ENCODE results near the gene MUC4.
"Not testable (repeated sequence)": the region's sequence is repeated elsewhere in the genome, so short reads cannot be mapped to it uniquely, and the experiment has no call there.

The MUC4 gene

GRCh38 chr3:195762249-195762585, 49.5 kb downstream of the MUC4 start:
- in situ Hi-C loops (cut with HindIII; ENCODE audit: low sequenced_read_pairs): no loop called here

DNA sequence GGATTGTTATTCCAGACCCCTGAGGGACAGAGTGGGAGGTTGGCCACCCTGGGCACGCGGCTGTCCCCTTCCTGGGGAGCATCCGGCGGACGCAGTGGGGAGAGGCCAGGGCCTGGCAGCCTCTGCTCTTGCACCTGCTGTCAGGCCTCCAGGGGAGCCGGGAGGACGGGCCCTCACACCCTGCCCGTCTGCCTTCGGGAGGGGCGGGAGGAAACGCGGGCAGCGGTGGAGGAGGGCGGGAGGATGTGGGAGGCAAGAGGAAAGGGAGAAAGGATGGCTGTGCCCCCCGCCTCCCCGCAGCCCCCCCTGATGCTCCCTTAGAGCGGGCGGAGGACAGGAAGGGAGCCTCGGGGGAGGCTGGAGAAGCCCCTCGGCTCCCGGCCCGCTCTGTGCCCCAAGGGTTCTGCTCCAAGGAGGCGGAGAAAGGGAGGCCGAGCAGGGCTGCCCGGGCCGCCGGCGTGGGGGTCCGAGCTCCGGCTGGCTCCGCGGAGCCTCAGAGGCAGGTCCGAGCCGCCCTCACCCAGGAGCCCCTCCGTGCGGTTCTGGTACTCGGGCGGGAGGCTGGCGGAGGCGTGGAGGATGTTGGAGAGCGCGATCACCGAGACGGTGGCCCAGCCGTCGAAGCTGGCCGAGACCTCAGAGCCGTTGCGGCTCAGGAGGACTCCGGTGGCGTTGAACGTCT, 50.0 kb downstream of the MUC4 start:
- in situ Hi-C loops (cut with HindIII; ENCODE audit: low sequenced_read_pairs): no loop called here

- in situ Hi-C loops (cut with HindIII; ENCODE audit: low sequenced_read_pairs): no loop called here
Observed at GRCh38 chr3:195761123-195761566, 50.6 kb downstream of the MUC4 start.

DNA sequence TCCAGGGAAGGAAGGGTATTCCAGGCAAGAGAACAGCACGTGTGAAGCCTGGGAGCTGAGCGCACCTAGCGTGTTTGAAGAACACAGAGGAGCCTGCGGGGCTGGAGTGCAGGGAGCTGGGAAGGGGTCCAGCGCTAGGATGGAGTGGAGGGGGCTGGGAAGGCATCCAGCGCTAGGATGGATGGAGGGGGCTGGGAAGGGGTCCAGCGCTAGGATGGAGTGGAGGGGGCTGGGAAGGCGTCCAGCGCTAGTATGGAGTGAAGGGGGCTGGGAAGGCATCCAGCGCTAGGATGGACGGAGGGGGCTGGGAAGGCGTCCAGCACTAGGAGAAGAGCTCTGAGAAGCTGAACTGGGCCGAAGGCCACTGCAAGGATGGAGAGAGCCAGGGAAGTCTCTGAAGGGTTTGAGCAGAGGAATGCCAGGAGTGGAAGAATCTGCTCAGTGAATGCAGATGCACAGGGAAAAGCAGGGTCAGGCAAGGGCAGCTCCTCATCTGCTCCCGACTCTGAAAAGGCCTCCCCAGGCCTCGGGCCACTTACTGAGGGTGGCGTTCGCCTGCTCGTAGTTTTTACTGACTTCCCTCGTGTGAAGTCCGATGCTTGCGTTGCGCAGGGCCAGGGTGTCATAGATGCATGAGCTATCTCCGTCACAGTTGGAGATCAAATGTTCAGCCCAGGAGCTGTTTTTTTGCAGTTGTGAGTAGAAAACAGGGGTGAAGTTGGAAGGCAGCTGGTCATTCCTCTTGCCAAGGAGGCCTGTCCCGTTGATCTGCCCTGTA, 51.2 kb downstream of the MUC4 start:
- in situ Hi-C loops (cut with HindIII; ENCODE audit: low sequenced_read_pairs): no loop called here

- in situ Hi-C loops (cut with HindIII; ENCODE audit: low sequenced_read_pairs): no loop called here
Observed at GRCh38 chr3:195758721-195759353, 52.9 kb downstream of the MUC4 start.

- in situ Hi-C loops (cut with HindIII; ENCODE audit: low sequenced_read_pairs): no loop called here
Observed at GRCh38 chr3:195757827-195758226, 53.9 kb downstream of the MUC4 start.

DNA sequence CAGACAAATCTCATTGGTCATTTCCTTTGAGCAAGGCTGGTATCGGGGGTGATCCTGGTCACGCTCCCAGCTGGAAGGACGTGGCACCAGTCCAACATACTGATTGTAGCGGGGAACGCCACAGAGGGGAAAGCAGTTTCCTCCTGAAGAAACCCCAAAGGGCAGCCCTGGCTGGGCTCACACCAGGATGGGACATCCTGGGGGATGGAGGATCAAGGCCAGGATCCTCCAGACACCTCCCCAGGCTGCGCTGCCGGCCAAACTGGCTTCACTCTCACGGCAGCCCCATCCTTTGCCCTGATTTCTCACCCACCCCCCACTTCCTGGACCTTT, 54.3 kb downstream of the MUC4 start:
- in situ Hi-C loops (cut with HindIII; ENCODE audit: low sequenced_read_pairs): no loop called here

- in situ Hi-C loops (cut with HindIII; ENCODE audit: low sequenced_read_pairs): no loop called here
Observed at GRCh38 chr3:195755791-195756676, 55.7 kb downstream of the MUC4 start.

- in situ Hi-C loops (cut with HindIII; ENCODE audit: low sequenced_read_pairs): no loop called here
Observed at GRCh38 chr3:195755391-195755790, 56.3 kb downstream of the MUC4 start.

- in situ Hi-C loops (cut with HindIII; ENCODE audit: low sequenced_read_pairs): no loop called here
Observed at GRCh38 chr3:195754906-195755305, 56.8 kb downstream of the MUC4 start.

DNA sequence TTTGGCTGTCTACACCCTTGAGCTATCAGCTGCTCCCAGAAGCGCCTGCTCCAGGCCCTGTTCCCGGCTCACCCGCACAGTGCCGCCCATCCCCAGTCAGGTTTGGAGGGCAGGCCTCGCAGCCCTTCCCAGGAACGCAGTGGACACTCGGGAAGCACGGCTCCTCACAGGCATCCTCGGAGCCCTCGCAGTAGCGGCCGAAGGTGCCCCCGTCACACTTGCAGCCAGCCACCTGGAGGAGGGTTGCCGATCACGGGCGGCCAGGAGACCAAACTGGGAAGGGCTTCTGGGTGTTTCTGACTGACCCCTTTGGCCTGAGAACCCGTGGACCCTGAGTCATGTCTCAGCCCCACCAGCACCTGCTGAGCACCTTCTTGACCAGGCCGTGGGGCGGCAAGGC, 57.6 kb downstream of the MUC4 start:
- in situ Hi-C loops (cut with HindIII; ENCODE audit: low sequenced_read_pairs): no loop called here

DNA sequence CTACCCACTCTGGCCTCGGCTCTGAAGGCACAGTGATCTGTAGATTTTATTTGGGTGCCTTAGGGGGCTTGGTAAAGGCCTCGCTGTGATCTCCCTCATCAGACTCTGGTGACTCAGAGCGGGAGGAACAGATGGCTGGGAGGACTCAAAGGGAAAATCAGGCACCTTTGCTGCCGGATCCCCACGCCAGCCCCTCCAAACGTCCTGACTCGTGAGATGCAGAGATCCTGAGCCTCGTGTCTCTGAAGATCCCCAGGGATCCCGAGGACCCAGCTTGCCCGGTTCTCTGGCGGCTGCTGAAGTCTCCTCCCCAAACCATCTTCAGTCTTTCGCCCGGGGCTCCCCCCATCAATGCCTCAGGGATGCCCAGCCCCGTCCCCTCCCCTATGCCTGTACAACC, 58.1 kb downstream of the MUC4 start:
- in situ Hi-C loops (cut with HindIII; ENCODE audit: low sequenced_read_pairs): no loop called here

- in situ Hi-C loops (cut with HindIII; ENCODE audit: low sequenced_read_pairs): no loop called here
Observed at GRCh38 chr3:195752546-195753331, 59.0 kb downstream of the MUC4 start.

DNA sequence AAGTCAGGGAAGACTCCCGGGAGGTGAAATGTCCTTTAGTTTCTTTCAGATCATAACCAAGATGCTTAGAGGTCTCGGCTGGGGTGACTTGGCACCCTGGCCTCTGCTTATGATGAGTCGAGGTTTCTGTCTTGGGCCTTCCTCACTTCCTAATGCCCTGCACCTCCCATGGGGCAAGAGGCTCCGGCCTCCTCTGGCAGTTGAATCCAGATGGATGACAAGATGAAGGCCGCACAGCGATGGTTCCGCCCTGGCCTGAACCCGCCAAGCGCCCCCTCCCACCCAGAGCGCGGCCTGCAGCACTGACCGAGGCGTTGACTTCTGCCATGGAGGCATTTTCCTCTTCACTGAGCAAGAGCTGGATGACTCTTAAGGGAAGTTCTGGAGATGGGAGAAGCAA, 59.7 kb downstream of the MUC4 start:
- in situ Hi-C loops (cut with HindIII; ENCODE audit: low sequenced_read_pairs): no loop called here

GRCh38 chr3:195751560-195751959, 60.2 kb downstream of the MUC4 start:
- in situ Hi-C loops (cut with HindIII; ENCODE audit: low sequenced_read_pairs): no loop called here

GRCh38 chr3:195750797-195751520, 60.8 kb downstream of the MUC4 start:
- in situ Hi-C loops (cut with HindIII; ENCODE audit: low sequenced_read_pairs): no loop called here

- in situ Hi-C loops (cut with HindIII; ENCODE audit: low sequenced_read_pairs): not testable (repeated sequence)
Observed at GRCh38 chr3:195749101-195749500, 62.6 kb downstream of the MUC4 start.

GRCh38 chr3:195748661-195749060, 63.1 kb downstream of the MUC4 start:
- in situ Hi-C loops (cut with HindIII; ENCODE audit: low sequenced_read_pairs): no loop called here

DNA sequence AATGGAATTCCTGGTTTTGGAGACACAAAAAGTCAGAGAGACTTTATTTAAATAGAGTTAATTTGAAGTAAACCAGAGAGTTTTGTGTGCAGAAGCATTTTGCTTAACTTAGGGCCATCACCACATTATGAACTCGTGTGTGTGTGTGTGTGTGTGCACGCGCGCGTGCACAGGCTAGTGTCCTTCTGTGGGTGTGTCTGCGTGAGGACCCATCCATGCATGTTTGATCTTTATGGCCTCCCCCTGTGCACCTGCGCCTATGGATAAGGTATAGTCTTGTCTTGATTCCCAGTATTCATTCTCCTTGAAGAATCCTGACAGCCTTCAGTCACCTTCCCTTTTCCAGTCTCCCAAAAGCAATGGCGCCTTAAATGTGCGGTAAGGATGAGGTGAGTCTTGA, 65.0 kb downstream of the MUC4 start:
- in situ Hi-C loops (cut with HindIII; ENCODE audit: low sequenced_read_pairs): no loop called here

GRCh38 chr3:195746346-195746745, 65.4 kb downstream of the MUC4 start:
- in situ Hi-C loops (cut with HindIII; ENCODE audit: low sequenced_read_pairs): no loop called here
